GM06990 (cell line): ENCODE measurements around the gene DEFB129.

Source experiments
- DNase-seq: peaks from one replicate; pipeline ENCODE4 v3.0.0-alpha.2; 2011; ENCODE audit not compliant: insufficient read length; ENCODE audit errors: extremely low read depth
- H3K27me3 ChIP-seq: replicated peaks from 2 replicates; pipeline ENCODE4 v1.6.0; 2011; ENCODE audit warnings: low read length; ENCODE audit not compliant: control insufficient read depth, insufficient read depth
- H3K36me3 ChIP-seq: 2 replicates; pipeline ENCODE4 v1.5.1; 2011; ENCODE audit warnings: low read length; ENCODE audit not compliant: control insufficient read depth, insufficient read depth
- H3K4me3 ChIP-seq: replicated peaks from 2 replicates; pipeline ENCODE4 v1.5.1; 2011; ENCODE audit warnings: low read depth, mild to moderate bottlenecking, control low read depth, low read length
- TF ChIP-seq, protein P1 (sequence below): IDR thresholded peaks from 2 replicates; pipeline ENCODE4 v1.5.1; 2011; ENCODE audit warnings: low read length, control low read depth, mild to moderate bottlenecking, inconsistent platforms; ENCODE audit not compliant: insufficient read depth, poor library complexity, severe bottlenecking

Gene DEFB129

GRCh38 chr20:276620-277495 is 49.8 kb downstream of the DEFB129 start:
- no peak for DNase-seq
- H3K27me3 ChIP-seq = no peaks in the 10 kb centered on the region
- no peak overlapping the region for H3K4me3 ChIP-seq
- H3K36me3 ChIP-seq = peaks cover 6% of the 10 kb centered on the region
- TF ChIP-seq, protein P1, sequence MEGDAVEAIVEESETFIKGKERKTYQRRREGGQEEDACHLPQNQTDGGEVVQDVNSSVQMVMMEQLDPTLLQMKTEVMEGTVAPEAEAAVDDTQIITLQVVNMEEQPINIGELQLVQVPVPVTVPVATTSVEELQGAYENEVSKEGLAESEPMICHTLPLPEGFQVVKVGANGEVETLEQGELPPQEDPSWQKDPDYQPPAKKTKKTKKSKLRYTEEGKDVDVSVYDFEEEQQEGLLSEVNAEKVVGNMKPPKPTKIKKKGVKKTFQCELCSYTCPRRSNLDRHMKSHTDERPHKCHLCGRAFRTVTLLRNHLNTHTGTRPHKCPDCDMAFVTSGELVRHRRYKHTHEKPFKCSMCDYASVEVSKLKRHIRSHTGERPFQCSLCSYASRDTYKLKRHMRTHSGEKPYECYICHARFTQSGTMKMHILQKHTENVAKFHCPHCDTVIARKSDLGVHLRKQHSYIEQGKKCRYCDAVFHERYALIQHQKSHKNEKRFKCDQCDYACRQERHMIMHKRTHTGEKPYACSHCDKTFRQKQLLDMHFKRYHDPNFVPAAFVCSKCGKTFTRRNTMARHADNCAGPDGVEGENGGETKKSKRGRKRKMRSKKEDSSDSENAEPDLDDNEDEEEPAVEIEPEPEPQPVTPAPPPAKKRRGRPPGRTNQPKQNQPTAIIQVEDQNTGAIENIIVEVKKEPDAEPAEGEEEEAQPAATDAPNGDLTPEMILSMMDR = no peak

GRCh38 chr20:277496-277781 is 50.4 kb downstream of the DEFB129 start:
- TF ChIP-seq, protein P1 = no peak
- Histone ChIP-seq H3K36me3 (peaks cover 6% of the 10 kb centered on the region), H3K4me3 (no peak overlapping the region), H3K27me3 (no peaks in the 10 kb centered on the region)
- no peak for DNase-seq

GRCh38 chr20:278181-278580 is 51.1 kb downstream of the DEFB129 start:
- peaks cover 6% of the 10 kb centered on the region for H3K36me3 ChIP-seq
- TF ChIP-seq, protein P1 = no peak
- H3K4me3 ChIP-seq = no peak overlapping the region
- no peaks in the 10 kb centered on the region for H3K27me3 ChIP-seq
- no peak for DNase-seq

GRCh38 chr20:278607-279571 is 51.8 kb downstream of the DEFB129 start:
- H3K27me3 ChIP-seq = no peaks in the 10 kb centered on the region
- TF ChIP-seq, protein P1 = no peak
- peaks cover 10% of the 10 kb centered on the region for H3K36me3 ChIP-seq
- H3K4me3 ChIP-seq = no peak overlapping the region
- DNase-seq = no peak
